ENCODE measurements around the gene GSTA4.
"Not testable (repeated sequence)": the region's sequence is repeated elsewhere in the genome, so short reads cannot be mapped to it uniquely, and the experiment has no call there.

The GSTA4 gene

GRCh38 chr6:52975580-52975979 is 19.5 kb downstream of the GSTA4 start:
- TF ChIP-seq CTCF (IDR thresholded peaks at IDR 0.05; ENCODE audit: low read depth, low read length, missing control alignments) = no peak
- H3K4me3 ChIP-seq (ENCODE audit: low read depth, low read length) = no peak overlapping the region
- in situ Hi-C loops (cut with HindIII; ENCODE audit: low sequenced_read_pairs) = no loop called here
- DNase-seq (ENCODE audit: low read depth) = no peak

- in situ Hi-C loops (cut with HindIII; ENCODE audit: low sequenced_read_pairs) = no loop called here
- no peak for DNase-seq (ENCODE audit: low read depth)
- no peak for TF ChIP-seq CTCF (IDR thresholded peaks at IDR 0.05; ENCODE audit: low read depth, low read length, missing control alignments)
Measured at GRCh38 chr6:52972989-52973388, 22.1 kb downstream of the GSTA4 start.

GRCh38 chr6:52969359-52969758 is 25.7 kb downstream of the GSTA4 start:
- DNase-seq (ENCODE audit: low read depth) = no peak
- TF ChIP-seq CTCF (IDR thresholded peaks at IDR 0.05; ENCODE audit: low read depth, low read length, missing control alignments) = no peak
- in situ Hi-C loops (cut with HindIII; ENCODE audit: low sequenced_read_pairs) = no loop called here
- H3K4me3 ChIP-seq (ENCODE audit: low read depth, low read length) = no peak overlapping the region

More at GRCh38 chr6:52972989-52973388, 22.1 kb downstream of the GSTA4 start:
- H3K4me3 ChIP-seq (ENCODE audit: low read depth, low read length) = no peak overlapping the region

- no peak for DNase-seq (ENCODE audit: low read depth)
- no peak overlapping the region for H3K4me3 ChIP-seq (ENCODE audit: low read depth, low read length)
- TF ChIP-seq CTCF (IDR thresholded peaks at IDR 0.05; ENCODE audit: low read depth, low read length, missing control alignments) = no peak
- in situ Hi-C loops (cut with HindIII; ENCODE audit: low sequenced_read_pairs) = no loop called here
Measured at GRCh38 chr6:52966101-52966500, 29.0 kb downstream of the GSTA4 start.

GRCh38 chr6:52965380-52965779 is 29.7 kb downstream of the GSTA4 start:
- in situ Hi-C loops (cut with HindIII; ENCODE audit: low sequenced_read_pairs) = no loop called here
- no peak overlapping the region for H3K4me3 ChIP-seq (ENCODE audit: low read depth, low read length)
- no peak for DNase-seq (ENCODE audit: low read depth)
- no peak for TF ChIP-seq CTCF (IDR thresholded peaks at IDR 0.05; ENCODE audit: low read depth, low read length, missing control alignments)

GRCh38 chr6:52964318-52964717 is 30.8 kb downstream of the GSTA4 start:
- no peak for TF ChIP-seq CTCF (IDR thresholded peaks at IDR 0.05; ENCODE audit: low read depth, low read length, missing control alignments)
- no peak overlapping the region for H3K4me3 ChIP-seq (ENCODE audit: low read depth, low read length)

GRCh38 chr6:52962701-52963100 is 32.4 kb downstream of the GSTA4 start:
- DNase-seq (ENCODE audit: low read depth) = no peak
- in situ Hi-C loops (cut with HindIII; ENCODE audit: low sequenced_read_pairs) = no loop called here
- H3K4me3 ChIP-seq (ENCODE audit: low read depth, low read length) = no peak overlapping the region
- TF ChIP-seq CTCF (IDR thresholded peaks at IDR 0.05; ENCODE audit: low read depth, low read length, missing control alignments) = no peak

More at GRCh38 chr6:52964318-52964717, 30.8 kb downstream of the GSTA4 start:
- DNase-seq (ENCODE audit: low read depth) = no peak
- in situ Hi-C loops (cut with HindIII; ENCODE audit: low sequenced_read_pairs) = no loop called here

GRCh38 chr6:52961022-52961421 is 34.1 kb downstream of the GSTA4 start:
- in situ Hi-C loops (cut with HindIII; ENCODE audit: low sequenced_read_pairs); DNase-seq (ENCODE audit: low read depth); H3K4me3 ChIP-seq (ENCODE audit: low read depth, low read length): not testable (repeated sequence)

GRCh38 chr6:52960211-52960610 is 34.9 kb downstream of the GSTA4 start:
- H3K4me3 ChIP-seq (ENCODE audit: low read depth, low read length); in situ Hi-C loops (cut with HindIII; ENCODE audit: low sequenced_read_pairs); DNase-seq (ENCODE audit: low read depth): not testable (repeated sequence)
